GM12892 (cell line): ENCODE results near the gene UGT1A6. TPM values are rescaled to one million over a fixed set of nuclear protein-coding genes. Genes with fewer than 3 reads are reported as not detected.
"Not testable (repeated sequence)": the region's sequence is repeated elsewhere in the genome, so short reads cannot be mapped to it uniquely, and the experiment has no call there.

Source experiments
- DNase-seq: peaks from one replicate; pipeline ENCODE4 v3.0.0; 2011; ENCODE audit not compliant: insufficient read length
- FAIRE-seq: peaks from 2 replicates; lab custom pipeline; 2011; peaks lifted over from hg19 to GRCh38; lab: Jason Lieb, UNC
- POLR2A ChIP-seq: IDR thresholded peaks from 2 replicates; pipeline ENCODE4 v1.6.1; 2011; ENCODE audit warnings: low read depth, low read length, control low read depth
- POLR2AphosphoS5 ChIP-seq: IDR thresholded peaks from 2 replicates; pipeline ENCODE4 v1.6.1; 2011; ENCODE audit warnings: low read depth, low read length, control low read depth
- TAF1 ChIP-seq: IDR thresholded peaks from 2 replicates; pipeline ENCODE4 v1.6.1; 2011; ENCODE audit warnings: low read depth, mild to moderate bottlenecking, control low read depth, low read length, borderline replicate concordance
- polyA plus RNA-seq: library from polyadenylated mRNA; unstranded; fragments of >200 nt; gene quantifications from one replicate; pipeline ENCODE4 v1.2.1, GENCODE V29; 2012; ENCODE audit warnings: missing spikeins, inconsistent platforms; ENCODE audit not compliant: missing spikeins

UGT1A6 gene
- polyA plus RNA-seq, result not detected

DNA sequence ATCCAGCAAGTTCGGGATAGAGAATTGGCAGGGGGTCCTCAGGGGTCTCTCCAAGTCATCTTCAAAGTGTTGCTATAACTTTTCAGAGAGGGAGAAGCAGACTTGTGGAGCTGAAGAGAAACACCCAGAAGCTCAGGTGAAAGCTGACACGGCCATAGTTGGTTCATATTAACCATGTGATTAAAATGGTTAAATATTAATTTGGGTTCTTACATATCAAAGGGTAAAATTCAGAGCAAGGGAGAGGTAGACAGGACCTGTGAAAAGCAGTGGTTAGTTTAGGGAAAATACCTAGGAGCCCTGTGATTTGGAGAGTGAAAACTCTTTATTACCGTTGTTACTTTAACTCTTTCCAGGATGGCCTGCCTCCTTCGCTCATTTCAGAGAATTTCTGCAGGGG is at the start of gene UGT1A6:
TSS of gene UGT1A6 (plus strand) at position 243 of the 400 bp plus-strand sequence. CDS start at position 358, 115 bp downstream.
- DNase-seq, result no peak
- no peak for FAIRE-seq
- no peak for TF ChIP-seq POLR2A
- no peak for TF ChIP-seq TAF1
- no peak for TF ChIP-seq POLR2AphosphoS5

- FAIRE-seq (no peak), DNase-seq (no peak)
Observed at GRCh38 chr2:233643128-233643527, 49.6 kb upstream of the UGT1A6 start.

DNA sequence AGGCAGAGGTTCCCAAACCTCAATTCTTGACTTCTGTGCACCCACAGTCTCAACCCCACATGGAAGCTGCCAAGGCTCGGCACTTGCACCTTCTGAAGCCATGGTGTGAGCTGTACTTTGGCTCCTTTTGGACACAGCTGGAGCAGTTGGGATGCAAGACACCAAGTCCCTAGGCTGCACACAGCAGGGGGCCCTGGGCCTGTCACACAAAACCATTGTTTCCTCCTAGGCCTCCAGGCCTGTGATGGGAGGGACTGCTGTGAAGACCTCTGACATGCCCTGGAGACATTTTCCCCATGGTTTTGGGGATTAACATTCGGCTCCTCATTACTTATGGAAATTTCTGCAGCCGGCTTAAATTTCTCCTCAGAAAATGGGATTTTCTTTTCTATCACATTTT is 46.7 kb upstream of the UGT1A6 start:
- not testable (repeated sequence) for FAIRE-seq, DNase-seq

More at GRCh38 chr2:233643128-233643527, 49.6 kb upstream of the UGT1A6 start:
- TF ChIP-seq TAF1 (no peak), POLR2A (no peak), POLR2AphosphoS5 (no peak)

- no peak for DNase-seq
- FAIRE-seq, result no peak
- no peak for TF ChIP-seq POLR2A
- no peak for TF ChIP-seq TAF1
- no peak for TF ChIP-seq POLR2AphosphoS5
Observed at GRCh38 chr2:233650981-233651380, 41.7 kb upstream of the UGT1A6 start.

GRCh38 chr2:233651430-233651829 is 41.3 kb upstream of the UGT1A6 start:
- DNase-seq (no peak), FAIRE-seq (no peak)
- TF ChIP-seq TAF1, result no peak

DNA sequence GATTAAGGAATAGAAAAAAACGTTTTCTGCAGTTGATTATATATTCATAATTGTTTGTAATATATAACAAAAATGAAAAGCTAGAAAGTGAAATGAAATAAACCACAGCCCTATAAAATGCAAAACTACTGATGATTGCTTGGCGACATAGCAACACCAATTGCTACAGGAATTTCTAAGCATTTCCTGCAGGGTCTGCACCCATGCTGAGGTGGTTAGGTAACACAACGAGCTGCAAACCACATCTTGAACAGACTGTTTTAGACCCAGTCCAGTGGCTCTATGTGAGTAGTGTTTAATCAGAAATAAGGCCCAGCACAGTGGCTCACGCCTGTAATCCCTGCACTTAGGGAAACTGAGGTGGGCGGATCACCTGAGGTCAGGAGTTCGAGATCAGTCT is 38.2 kb upstream of the UGT1A6 start:
- no peak for TF ChIP-seq POLR2A
- no peak for TF ChIP-seq TAF1
- no peak for TF ChIP-seq POLR2AphosphoS5
- DNase-seq (no peak), FAIRE-seq (no peak)

- TF ChIP-seq POLR2A (no peak), TAF1 (no peak), POLR2AphosphoS5 (no peak)
- no peak for FAIRE-seq
- DNase-seq, result no peak
Observed at GRCh38 chr2:233655043-233655442, 37.6 kb upstream of the UGT1A6 start.

DNA sequence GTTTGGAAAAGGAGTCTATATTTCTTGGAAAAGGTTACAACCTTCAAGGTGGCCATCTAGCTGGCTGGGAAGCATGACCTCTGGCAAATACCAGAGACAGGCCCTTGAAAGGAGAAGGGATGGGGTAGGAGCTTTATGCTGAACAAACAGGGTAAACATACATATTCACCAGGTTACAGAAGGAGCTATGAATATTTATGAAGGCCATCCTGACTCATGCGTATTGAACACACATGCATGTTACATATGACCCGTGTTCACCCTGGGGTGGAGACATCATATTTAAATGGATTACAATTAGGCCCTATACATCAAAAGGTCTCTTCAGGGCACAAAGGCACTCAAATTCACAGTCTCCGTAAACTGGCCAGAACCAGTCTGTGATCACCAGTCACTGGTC is 36.7 kb upstream of the UGT1A6 start:
- not testable (repeated sequence) for DNase-seq
- FAIRE-seq, result peak; percentile 70

DNA sequence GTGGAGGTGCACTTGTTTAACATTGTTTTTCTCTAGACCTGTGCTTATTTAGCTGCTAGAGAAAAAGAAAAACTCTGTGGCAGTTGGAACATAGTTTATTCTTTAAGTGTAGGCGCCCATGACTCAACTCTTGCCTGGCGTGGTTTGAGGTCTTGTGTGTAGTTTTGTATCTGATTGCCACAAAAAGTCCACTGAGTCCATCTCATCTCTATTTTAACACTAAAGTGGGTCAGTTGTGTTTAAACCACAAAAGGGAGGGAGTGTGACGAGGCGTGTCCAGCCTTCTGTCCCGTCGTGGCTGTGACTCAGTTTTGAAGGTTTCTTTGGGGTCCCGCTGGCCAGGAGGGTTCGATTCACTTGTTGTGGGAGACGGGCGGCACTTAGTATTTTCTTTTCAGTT is 36.2 kb upstream of the UGT1A6 start:
- no peak for TF ChIP-seq TAF1
- no peak for TF ChIP-seq POLR2AphosphoS5
- no peak for TF ChIP-seq POLR2A

DNA sequence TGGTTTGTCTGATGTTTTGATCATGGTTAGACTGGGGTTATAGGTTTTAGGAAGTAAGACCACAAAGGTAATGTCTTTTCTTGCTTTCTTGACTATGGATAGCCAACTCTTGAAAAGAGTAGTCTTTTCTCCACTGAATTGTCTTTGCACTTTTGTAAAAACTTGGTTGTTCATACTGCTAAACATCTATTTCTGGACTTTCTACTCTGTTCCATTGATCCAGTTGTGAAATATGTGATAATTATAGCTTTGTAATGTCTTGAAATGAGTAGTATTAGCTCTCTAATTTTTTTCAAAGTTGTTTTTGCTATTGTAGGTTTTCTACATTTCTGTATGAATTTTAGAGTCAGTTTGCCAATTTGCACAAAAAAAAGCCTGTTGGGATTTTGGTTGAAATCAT is 34.1 kb upstream of the UGT1A6 start:
- FAIRE-seq (no peak), DNase-seq (no peak)
- TF ChIP-seq POLR2AphosphoS5 (no peak), POLR2A (no peak), TAF1 (no peak)

More for the DNA sequence above, 36.2 kb upstream of the UGT1A6 start:
- DNase-seq, result no peak
- no peak for FAIRE-seq

- DNase-seq (no peak), FAIRE-seq (no peak)
- TF ChIP-seq TAF1 (no peak), POLR2A (no peak), POLR2AphosphoS5 (no peak)
Observed at GRCh38 chr2:233663911-233664310, 28.8 kb upstream of the UGT1A6 start.

DNA sequence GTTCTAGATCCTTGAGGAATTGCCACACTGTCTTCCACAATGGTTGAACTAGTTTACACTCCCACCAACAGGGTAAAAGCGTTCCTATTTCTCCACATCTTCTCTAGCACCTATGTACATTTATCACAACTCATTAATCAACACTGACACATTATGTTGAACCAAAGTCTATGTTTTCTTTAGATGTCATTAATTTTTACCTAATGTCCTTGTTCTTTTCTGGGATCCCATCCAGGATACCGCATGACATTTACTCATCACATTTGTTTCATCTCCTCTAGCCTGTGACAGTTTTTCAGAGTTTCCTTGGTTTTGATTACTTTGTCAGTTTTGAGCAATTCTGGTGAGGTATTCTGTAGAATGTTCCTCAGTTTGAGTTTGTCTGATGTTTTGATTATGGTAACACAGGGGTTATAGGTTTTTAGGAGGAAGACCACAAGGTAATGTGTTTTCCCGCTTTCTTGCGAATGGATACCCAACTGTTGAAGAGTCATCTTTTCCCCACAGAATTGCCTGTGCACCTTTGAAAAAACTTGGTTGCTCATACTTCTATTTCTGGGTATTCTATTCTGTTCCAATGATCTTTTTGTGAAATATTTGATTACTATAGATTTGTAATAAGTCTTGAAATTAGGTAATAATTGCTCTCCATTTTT is 24.0 kb upstream of the UGT1A6 start:
- DNase-seq, result no peak
- no peak for FAIRE-seq
- no peak for TF ChIP-seq TAF1
- no peak for TF ChIP-seq POLR2AphosphoS5
- TF ChIP-seq POLR2A, result no peak
